SU-DHL-6 (cell line): ENCODE measurements around the gene MARCHF4.

Experiments
- CTCF ChIP-seq: fragments of 200-600 bp; sonication (generic); IDR thresholded peaks from one replicate; pipeline ENCODE4 v1.5.1; 2017; ENCODE audit warnings: antibody characterized with exemption, mild to moderate bottlenecking, low read length, moderate library complexity; ENCODE audit not compliant: insufficient read depth, poor library complexity, severe bottlenecking
- EZH2phosphoT487 ChIP-seq: fragments of 200-600 bp; sonication (generic), shearing (Covaris generic); conservative IDR thresholded peaks from 2 replicates; pipeline ENCODE4 v1.6.1; 2018; ENCODE audit warnings: mild to moderate bottlenecking, antibody characterized with exemption, low read length, moderate library complexity, mixed read lengths

DNA sequence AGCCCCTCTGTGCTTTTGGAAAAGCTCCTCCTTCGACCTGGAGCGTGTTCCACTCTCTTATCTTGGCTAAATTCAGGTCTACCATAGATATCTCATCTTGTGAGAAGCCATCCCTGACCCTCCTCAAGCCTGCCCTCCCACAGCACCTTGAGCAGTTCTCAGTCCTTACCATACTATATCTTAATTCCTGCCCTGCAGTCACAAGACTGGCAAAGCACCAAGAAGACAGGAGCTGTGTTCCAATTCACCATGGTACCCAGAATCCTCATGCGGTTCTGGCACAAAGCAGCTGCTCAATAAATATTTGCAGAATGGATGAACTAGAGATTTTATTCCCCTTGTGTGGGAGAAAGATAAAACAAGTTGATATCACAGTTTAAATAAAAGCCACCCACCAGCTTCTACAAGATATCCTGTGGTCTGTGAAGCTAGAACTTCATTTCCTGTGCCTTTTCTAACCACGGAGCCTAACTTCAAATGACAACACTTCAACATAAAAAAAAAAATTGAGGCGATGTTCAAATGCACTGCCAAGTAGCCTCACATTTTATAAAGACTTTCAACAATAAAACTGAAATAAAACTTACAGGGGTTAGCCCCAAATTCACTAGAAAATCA is 19.5 kb downstream of the MARCHF4 start:
- TF ChIP-seq CTCF = no peak
- no peak for TF ChIP-seq EZH2phosphoT487
